ENCODE results near the gene BCAS3.

BCAS3 gene

GRCh38 chr17:61406537-61406845, 728.8 kb downstream of the BCAS3 start:
- H3K36me3 ChIP-seq (ENCODE audit: insufficient read depth, low read length) = no peaks in the 10 kb centered on the region
- H3K27ac ChIP-seq (ENCODE audit: low read depth, low read length) = no peak overlapping the region
- peaks cover 33% of the 10 kb centered on the region for H3K4me1 ChIP-seq (ENCODE audit: insufficient read depth, low read length)
- H3K27me3 ChIP-seq (ENCODE audit: control insufficient read depth in 1 of 2, insufficient read depth in 2 of 2, low read length in 2 of 2) = peaks cover 67 to 93% of the 10 kb centered on the region in 2 donors
- no peak overlapping the region for H3K4me3 ChIP-seq (ENCODE audit: low read depth in 1 of 2, low read length in 2 of 2)
- H3K9me3 ChIP-seq (ENCODE audit: low read length) = peaks cover 4% of the 10 kb centered on the region
- H3K9ac ChIP-seq (ENCODE audit: low read length) = no peak overlapping the region

DNA sequence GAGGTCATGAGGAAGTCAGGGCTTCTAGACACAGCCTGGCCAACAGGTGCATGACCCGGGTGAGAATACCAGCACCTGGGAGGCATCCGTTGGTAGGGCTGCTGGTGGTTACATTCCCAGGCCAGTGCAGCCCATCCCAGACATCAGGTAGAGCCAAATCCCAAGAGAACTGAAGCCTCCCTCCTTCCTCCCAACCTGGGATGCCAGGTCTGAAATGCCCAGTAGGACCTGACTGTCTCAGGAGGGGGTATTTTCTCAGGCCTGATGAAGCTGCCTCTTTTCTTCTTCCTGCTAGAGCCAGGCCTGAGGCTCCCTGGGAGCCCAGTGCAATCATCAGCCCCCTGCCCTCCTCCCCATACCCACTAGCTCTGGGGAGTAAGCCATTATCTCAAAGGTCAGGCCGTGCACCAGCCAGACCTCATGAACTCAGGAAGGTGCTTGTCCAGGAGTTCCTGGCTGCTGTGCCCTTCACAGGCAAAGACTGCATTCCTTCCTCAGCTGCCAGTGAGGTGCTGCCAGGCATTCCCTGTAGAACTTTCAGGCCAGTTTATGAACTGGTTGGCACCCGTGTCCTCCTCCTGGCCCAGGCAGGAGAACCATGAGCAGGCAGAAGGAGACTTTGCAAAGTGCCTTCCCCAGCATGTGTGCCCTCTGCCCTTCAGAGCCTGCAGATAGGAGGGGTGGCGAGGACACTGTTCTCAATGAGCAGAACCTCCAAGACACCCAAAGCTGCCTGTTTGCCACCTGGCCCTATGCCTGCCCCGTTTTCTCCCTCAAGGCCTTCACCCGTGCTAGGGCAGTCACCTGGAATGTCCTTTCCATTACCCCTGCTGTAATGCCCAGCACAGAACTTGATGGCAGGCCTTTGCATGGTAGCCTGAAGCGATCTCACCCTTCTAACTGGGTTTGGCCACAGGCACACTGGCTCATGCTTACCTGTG, 729.6 kb downstream of the BCAS3 start:
- Histone ChIP-seq H3K9me3 (ENCODE audit: low read length) (peaks cover 4% of the 10 kb centered on the region), H3K36me3 (ENCODE audit: insufficient read depth, low read length) (no peaks in the 10 kb centered on the region), H3K4me1 (ENCODE audit: insufficient read depth, low read length) (peaks cover 33% of the 10 kb centered on the region), H3K27ac (ENCODE audit: low read depth, low read length) (no peak overlapping the region), H3K9ac (ENCODE audit: low read length) (no peak overlapping the region), H3K4me3 (ENCODE audit: low read depth in 1 of 2, low read length in 2 of 2) (no peak overlapping the region), H3K27me3 (ENCODE audit: control insufficient read depth in 1 of 2, insufficient read depth in 2 of 2, low read length in 2 of 2) (peaks cover 61 to 94% of the 10 kb centered on the region in 2 donors)

GRCh38 chr17:61408151-61409041, 730.7 kb downstream of the BCAS3 start:
- H3K9ac ChIP-seq (ENCODE audit: low read length) = no peak overlapping the region
- H3K36me3 ChIP-seq (ENCODE audit: insufficient read depth, low read length) = no peaks in the 10 kb centered on the region
- no peak overlapping the region for H3K27ac ChIP-seq (ENCODE audit: low read depth, low read length)
- H3K27me3 ChIP-seq (ENCODE audit: control insufficient read depth in 1 of 2, insufficient read depth in 2 of 2, low read length in 2 of 2) = peaks cover 50 to 94% of the 10 kb centered on the region in 2 donors
- H3K4me1 ChIP-seq (ENCODE audit: insufficient read depth, low read length) = peaks cover 28% of the 10 kb centered on the region
- H3K9me3 ChIP-seq (ENCODE audit: low read length) = peaks cover 4% of the 10 kb centered on the region
- no peak overlapping the region for H3K4me3 ChIP-seq (ENCODE audit: low read depth in 1 of 2, low read length in 2 of 2)

DNA sequence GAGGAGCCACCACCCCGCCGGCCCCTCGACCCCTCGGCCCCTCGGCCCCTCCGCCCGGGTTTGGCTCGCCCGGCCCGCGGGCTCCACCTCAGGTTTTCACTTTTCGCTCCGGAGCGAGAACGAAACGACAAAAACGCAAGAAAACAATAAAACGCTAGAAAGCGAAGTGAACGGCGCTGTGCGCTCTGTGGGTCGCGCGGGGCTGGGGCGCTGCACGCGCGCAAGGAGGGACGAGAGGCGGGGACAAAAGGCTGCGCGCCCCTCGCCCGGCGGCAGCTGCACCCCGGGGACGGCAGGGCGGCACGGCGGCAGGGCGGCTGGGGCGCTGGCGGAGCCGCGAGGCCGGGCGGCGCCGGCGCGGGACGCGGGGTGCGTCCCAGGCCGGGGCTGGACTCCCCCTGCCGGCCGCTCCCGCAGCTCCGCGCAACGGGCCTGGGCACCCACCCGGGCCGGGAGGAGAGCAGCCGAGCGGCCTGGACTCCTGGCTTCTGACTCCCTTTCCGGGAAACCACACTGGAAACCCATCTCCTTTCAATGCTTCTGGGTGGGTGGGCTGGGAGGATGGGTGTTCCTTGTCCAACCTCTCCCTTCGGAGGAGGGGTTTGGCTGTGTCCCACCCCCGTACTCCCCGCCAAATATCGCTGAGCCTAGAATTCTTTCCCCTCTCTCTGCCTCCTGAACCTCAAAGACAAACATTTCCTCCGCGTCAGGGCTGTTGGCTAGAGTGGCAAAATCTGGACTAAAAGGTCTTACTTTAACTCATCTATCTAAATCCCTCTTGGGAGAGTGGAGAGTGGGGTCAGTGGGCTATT, 731.9 kb downstream of the BCAS3 start:
- Histone ChIP-seq H3K9ac (ENCODE audit: low read length) (no peak overlapping the region), H3K4me3 (ENCODE audit: low read depth in 1 of 2, low read length in 2 of 2) (peak overlapping the region; percentile 35 to 65), H3K27me3 (ENCODE audit: control insufficient read depth in 1 of 2, insufficient read depth in 2 of 2, low read length in 2 of 2) (peaks cover 39 to 83% of the 10 kb centered on the region in 2 donors), H3K9me3 (ENCODE audit: low read length) (no peaks in the 10 kb centered on the region), H3K36me3 (ENCODE audit: insufficient read depth, low read length) (no peaks in the 10 kb centered on the region), H3K4me1 (ENCODE audit: insufficient read depth, low read length) (peaks cover 17% of the 10 kb centered on the region), H3K27ac (ENCODE audit: low read depth, low read length) (no peak overlapping the region)

DNA sequence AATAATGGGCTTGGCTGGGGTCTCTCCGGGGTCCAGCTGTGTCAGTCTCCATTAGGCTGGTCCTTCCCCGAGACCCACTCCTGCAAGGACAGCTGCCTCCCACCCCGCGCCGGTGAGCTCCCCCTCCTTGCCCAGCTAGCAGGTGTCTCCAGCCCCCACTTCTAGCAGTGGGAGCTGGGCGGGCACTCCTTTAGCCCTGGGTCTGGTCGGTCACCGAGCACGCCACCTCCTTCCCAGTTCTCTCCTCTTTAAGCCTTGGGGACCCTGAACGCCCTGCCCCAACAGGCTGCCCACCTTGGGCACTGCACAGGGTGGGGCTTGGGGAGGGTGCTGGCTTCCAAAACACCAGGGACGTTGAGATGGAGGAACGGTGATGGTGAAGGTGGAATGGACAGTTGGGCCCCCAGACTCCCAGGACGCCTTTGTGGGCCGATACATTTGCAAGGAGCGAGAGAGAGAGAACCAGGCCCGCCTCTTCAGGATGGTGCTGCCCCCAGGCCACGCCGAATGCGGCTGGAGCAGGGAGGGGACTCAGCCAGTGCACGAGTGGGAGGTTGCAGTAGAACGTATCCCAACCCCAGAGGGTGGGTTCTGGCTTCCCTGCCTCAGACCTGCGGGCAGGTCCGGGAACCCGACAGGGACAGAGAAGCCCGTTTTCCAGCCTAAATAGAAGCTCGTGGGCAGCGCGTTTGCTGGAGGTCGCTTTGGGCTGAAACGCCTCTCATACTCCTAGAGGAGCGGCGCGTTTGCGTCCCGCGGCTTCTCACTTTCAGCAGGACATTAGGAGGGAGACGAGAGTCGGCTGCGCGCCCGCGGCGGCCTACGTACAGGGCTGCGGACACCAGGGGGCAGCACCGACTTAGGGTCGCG, 732.7 kb downstream of the BCAS3 start:
- Histone ChIP-seq H3K9ac (ENCODE audit: low read length) (no peak overlapping the region), H3K9me3 (ENCODE audit: low read length) (no peaks in the 10 kb centered on the region), H3K4me1 (ENCODE audit: insufficient read depth, low read length) (peaks cover 14% of the 10 kb centered on the region), H3K36me3 (ENCODE audit: insufficient read depth, low read length) (no peaks in the 10 kb centered on the region), H3K27ac (ENCODE audit: low read depth, low read length) (no peak overlapping the region), H3K27me3 (ENCODE audit: control insufficient read depth in 1 of 2, insufficient read depth in 2 of 2, low read length in 2 of 2) (peaks cover 34 to 75% of the 10 kb centered on the region in 2 donors), H3K4me3 (ENCODE audit: low read depth in 1 of 2, low read length in 2 of 2) (peak overlapping the region; percentile 26 to 35)

DNA sequence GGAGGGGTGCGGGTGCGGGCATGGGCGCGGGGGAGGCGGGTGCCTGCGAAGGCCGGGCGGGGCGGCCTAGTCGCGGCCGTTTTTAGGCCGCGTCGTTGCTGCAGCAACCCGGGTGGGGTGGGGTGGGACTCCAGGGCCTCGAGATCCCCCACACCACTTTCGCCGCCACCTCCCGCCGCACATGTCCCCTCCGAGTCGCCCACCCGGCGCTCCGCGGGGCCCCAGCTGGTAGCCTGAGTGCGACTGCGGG, 733.3 kb downstream of the BCAS3 start:
- no peak overlapping the region for H3K27ac ChIP-seq (ENCODE audit: low read depth, low read length)
- H3K27me3 ChIP-seq (ENCODE audit: control insufficient read depth in 1 of 2, insufficient read depth in 2 of 2, low read length in 2 of 2) = peaks cover 30 to 69% of the 10 kb centered on the region in 2 donors
- peaks cover 14% of the 10 kb centered on the region for H3K4me1 ChIP-seq (ENCODE audit: insufficient read depth, low read length)
- H3K9me3 ChIP-seq (ENCODE audit: low read length) = no peaks in the 10 kb centered on the region
- H3K36me3 ChIP-seq (ENCODE audit: insufficient read depth, low read length) = no peaks in the 10 kb centered on the region
- H3K4me3 ChIP-seq (ENCODE audit: low read depth in 1 of 2, low read length in 2 of 2) = peak overlapping the region; percentile 55 to 66
- H3K9ac ChIP-seq (ENCODE audit: low read length) = no peak overlapping the region

- no peaks in the 10 kb centered on the region for H3K9me3 ChIP-seq (ENCODE audit: low read length)
- H3K9ac ChIP-seq (ENCODE audit: low read length) = no peak overlapping the region
- H3K27me3 ChIP-seq (ENCODE audit: control insufficient read depth in 1 of 2, insufficient read depth in 2 of 2, low read length in 2 of 2) = peaks cover 26 to 64% of the 10 kb centered on the region in 2 donors
- H3K4me1 ChIP-seq (ENCODE audit: insufficient read depth, low read length) = peaks cover 14% of the 10 kb centered on the region
- H3K36me3 ChIP-seq (ENCODE audit: insufficient read depth, low read length) = no peaks in the 10 kb centered on the region
- H3K4me3 ChIP-seq (ENCODE audit: low read depth in 1 of 2, low read length in 2 of 2) = peak overlapping the region; percentile 55 to 66
- peak overlapping the region; percentile 67 for H3K27ac ChIP-seq (ENCODE audit: low read depth, low read length)
Measured at GRCh38 chr17:61411261-61412142, 733.9 kb downstream of the BCAS3 start.

DNA sequence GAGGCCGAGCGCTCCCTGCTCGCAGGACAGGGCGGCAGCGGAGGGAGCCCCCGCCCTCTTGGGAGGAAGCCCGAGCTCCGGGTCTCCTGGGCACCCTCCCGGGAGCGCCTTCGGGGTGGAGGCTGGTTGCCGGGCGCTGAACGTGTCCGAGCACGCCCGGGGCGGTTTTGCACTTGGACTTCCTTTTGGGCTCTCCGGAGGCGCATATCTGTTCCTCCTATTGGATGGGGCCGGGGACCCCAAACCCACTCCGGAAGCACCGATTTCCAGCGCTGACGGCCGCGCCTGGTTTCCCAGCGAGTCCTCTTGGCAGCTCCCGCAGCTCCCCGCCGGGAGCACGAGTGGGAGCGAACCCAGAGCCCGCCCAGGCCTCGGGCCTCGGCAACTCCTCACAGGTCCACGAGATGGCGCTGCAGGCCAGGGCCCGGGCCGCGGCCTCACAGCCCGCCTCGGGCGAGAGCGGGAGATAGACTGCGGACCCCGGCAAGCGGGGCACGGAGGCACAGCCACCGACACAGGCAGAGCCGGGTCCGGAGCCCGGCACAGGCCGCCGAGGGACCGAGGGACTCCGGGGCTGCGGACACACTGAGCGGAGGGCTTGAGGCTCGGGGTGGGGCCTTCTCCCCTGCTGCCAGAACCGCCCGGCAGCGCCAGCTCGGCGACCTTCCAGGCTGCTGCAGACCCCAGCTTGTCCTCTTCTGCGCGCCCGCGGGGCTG, 734.6 kb downstream of the BCAS3 start:
- Histone ChIP-seq H3K27me3 (ENCODE audit: control insufficient read depth in 1 of 2, insufficient read depth in 2 of 2, low read length in 2 of 2) (peaks cover 21 to 61% of the 10 kb centered on the region in 2 donors), H3K4me3 (ENCODE audit: low read depth in 1 of 2, low read length in 2 of 2) (peak overlapping the region; percentile 55 to 66), H3K9ac (ENCODE audit: low read length) (peak overlapping the region; percentile 21), H3K27ac (ENCODE audit: low read depth, low read length) (peak overlapping the region; percentile 63), H3K36me3 (ENCODE audit: insufficient read depth, low read length) (no peaks in the 10 kb centered on the region), H3K9me3 (ENCODE audit: low read length) (no peaks in the 10 kb centered on the region), H3K4me1 (ENCODE audit: insufficient read depth, low read length) (peaks cover 18% of the 10 kb centered on the region)

DNA sequence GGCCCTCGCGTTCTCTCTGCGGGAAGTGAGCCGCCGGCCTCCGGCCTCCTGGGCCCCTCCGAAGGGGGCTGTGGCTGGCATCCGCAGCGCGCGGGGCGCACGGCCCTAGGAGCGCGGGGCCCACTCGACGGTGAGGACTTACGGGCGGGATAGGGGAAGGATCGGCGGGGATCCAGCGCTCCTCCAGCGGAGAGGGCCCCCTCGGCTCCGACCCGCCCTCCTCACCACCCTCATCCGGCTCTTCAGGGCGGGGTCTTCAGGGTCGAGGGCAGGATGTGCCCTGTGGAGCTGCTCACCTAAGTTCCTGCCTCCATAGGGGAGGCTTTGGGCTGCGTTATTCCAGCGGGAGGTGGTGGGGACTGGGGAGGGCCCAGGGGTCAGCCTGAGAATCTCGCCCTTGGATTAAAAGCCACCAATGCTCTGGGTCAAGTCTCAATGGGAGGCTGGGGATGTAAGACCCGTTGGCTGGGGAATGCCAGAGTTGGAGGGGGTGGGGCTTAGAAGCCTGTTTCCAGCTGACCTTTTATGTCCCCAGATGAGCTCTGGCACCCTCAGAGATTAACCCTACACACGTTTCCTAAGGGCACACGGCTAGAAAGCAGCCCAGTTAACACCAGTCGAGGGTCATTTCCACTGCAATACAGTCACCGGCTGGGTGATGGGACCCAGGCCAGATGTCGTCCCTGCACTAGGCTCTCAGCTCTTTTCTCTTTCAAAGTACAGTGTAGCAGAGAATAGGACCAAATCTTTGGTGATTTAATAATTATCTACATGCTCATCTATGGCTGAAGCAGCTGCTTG, 735.4 kb downstream of the BCAS3 start:
- H3K9me3 ChIP-seq (ENCODE audit: low read length) = no peaks in the 10 kb centered on the region
- peak overlapping the region; percentile 63 for H3K27ac ChIP-seq (ENCODE audit: low read depth, low read length)
- H3K27me3 ChIP-seq (ENCODE audit: control insufficient read depth in 1 of 2, insufficient read depth in 2 of 2, low read length in 2 of 2) = peaks cover 19 to 54% of the 10 kb centered on the region in 2 donors
- H3K4me1 ChIP-seq (ENCODE audit: insufficient read depth, low read length) = peaks cover 18% of the 10 kb centered on the region
- no peaks in the 10 kb centered on the region for H3K36me3 ChIP-seq (ENCODE audit: insufficient read depth, low read length)
- H3K4me3 ChIP-seq (ENCODE audit: low read depth in 1 of 2, low read length in 2 of 2) = peak overlapping the region; percentile 55 to 66
- peak overlapping the region; percentile 21 for H3K9ac ChIP-seq (ENCODE audit: low read length)
